Activated CD4-positive, alpha-beta T cell treated with anti-CD3 and anti-CD28 coated beads for 36 hours (primary cell): ENCODE measurements around the gene TAS2R16. TPM values are rescaled to one million over a fixed set of nuclear protein-coding genes. Genes with fewer than 3 reads are reported as not detected.
"Not testable (repeated sequence)": the region's sequence is repeated elsewhere in the genome, so short reads cannot be mapped to it uniquely, and the experiment has no call there.

Experiments used
- ATAC-seq: fragments of 200-7000 bp; cut with Tn5 transposase; one replicate; pipeline ENCODE4 v1.10.0; 2021; ENCODE audit warnings: mild to moderate bottlenecking, moderate library complexity
- CTCF ChIA-PET: fragments of 350-600 bp; sonication (Branson Sonifier 250); formaldehyde crosslinking; loops from one replicate; lab custom pipeline; 2021; ENCODE audit warnings: antibody characterized with exemption; lab: Charles Lee
- POLR2A ChIA-PET: fragments of 350-600 bp; sonication (Branson Sonifier 250); formaldehyde crosslinking; loops from one replicate; lab custom pipeline; 2021; ENCODE audit warnings: antibody characterized with exemption, inconsistent platforms; lab: Charles Lee
- DNase-seq: peaks from one replicate; pipeline ENCODE4 v3.0.0-alpha.2; 2020
- H3K27ac Mint-ChIP-seq: one replicate; pipeline ENCODE4 v1.8.0; 2021; ENCODE audit warnings: mixed read lengths
- H3K27me3 Mint-ChIP-seq: one replicate; pipeline ENCODE4 v1.8.0; 2021; ENCODE audit warnings: mixed read lengths
- H3K36me3 Mint-ChIP-seq: one replicate; pipeline ENCODE4 v1.8.0; 2021; ENCODE audit warnings: low read depth, mixed read lengths
- H3K4me1 Mint-ChIP-seq: one replicate; pipeline ENCODE4 v1.8.0; 2021; ENCODE audit warnings: mixed read lengths
- H3K4me3 Mint-ChIP-seq: one replicate; pipeline ENCODE4 v1.8.0; 2021; ENCODE audit warnings: mild to moderate bottlenecking, moderate library complexity, mixed read lengths
- H3K9me3 Mint-ChIP-seq: one replicate; pipeline ENCODE4 v1.8.0; 2021; ENCODE audit warnings: low read depth, mixed read lengths
- intact Hi-C, 2 experiments: fragments of 100-400 bp; cut with DNase I in 1 of 2; cut with micrococcal nuclease in 1 of 2; formaldehyde crosslinking; loops; one replicate each; pipeline versions ENCODE4 v1.14.2 to v1.15.1; 2022 to 2024; cut with DNase I, micrococcal nuclease
- total RNA-seq, 2 experiments: library from RNA; stranded (reverse); gene quantifications; one replicate each; pipeline ENCODE4 v1.2.3, GENCODE V29; 2021

The TAS2R16 gene
- total RNA-seq, 2 experiments from 2014 or later = not detected

- POLR2A ChIA-PET = no interaction called here
- intact Hi-C loops = no loop called here
- no peak overlapping the region for H3K4me3 Mint-ChIP-seq
- H3K27me3 Mint-ChIP-seq = no peaks in the 10 kb centered on the region
- H3K9me3 Mint-ChIP-seq = no peaks in the 10 kb centered on the region
- H3K27ac Mint-ChIP-seq = no peak overlapping the region
- H3K36me3 Mint-ChIP-seq = no peaks in the 10 kb centered on the region
- CTCF ChIA-PET = interaction anchor here (0.6 kb wide), 1 partner anchor 77 kb away, joined by 3 read pairs; no protein-coding TSS in a partner anchor
- H3K4me1 Mint-ChIP-seq = no peaks in the 10 kb centered on the region
- ATAC-seq (no peak), DNase-seq (no peak)
Observed at GRCh38 chr7:122970740-122971725, 24.5 kb downstream of the TAS2R16 start.

- CTCF ChIA-PET = no interaction called here
- Mint-ChIP-seq H3K4me1 (no peaks in the 10 kb centered on the region), H3K36me3 (no peaks in the 10 kb centered on the region), H3K27ac (no peak overlapping the region), H3K9me3 (no peaks in the 10 kb centered on the region), H3K27me3 (no peaks in the 10 kb centered on the region), H3K4me3 (no peak overlapping the region)
- POLR2A ChIA-PET = no interaction called here
- intact Hi-C loops = no loop called here
- DNase-seq (no peak), ATAC-seq (no peak)
Observed at GRCh38 chr7:122968389-122968788, 27.1 kb downstream of the TAS2R16 start.

- DNase-seq = no peak
- Mint-ChIP-seq H3K36me3 (no peaks in the 10 kb centered on the region), H3K4me1 (no peaks in the 10 kb centered on the region), H3K9me3 (no peaks in the 10 kb centered on the region), H3K27ac (no peak overlapping the region), H3K4me3 (no peak overlapping the region), H3K27me3 (no peaks in the 10 kb centered on the region)
- POLR2A ChIA-PET = no interaction called here
- ATAC-seq = no peak
- CTCF ChIA-PET = no interaction called here
- intact Hi-C loops = no loop called here
Observed at GRCh38 chr7:122965306-122965705, 30.2 kb downstream of the TAS2R16 start.

GRCh38 chr7:122953678-122954077, 41.8 kb downstream of the TAS2R16 start:
- ATAC-seq, H3K9me3 Mint-ChIP-seq, H3K27ac Mint-ChIP-seq, DNase-seq, H3K4me3 Mint-ChIP-seq, H3K36me3 Mint-ChIP-seq, H3K27me3 Mint-ChIP-seq, H3K4me1 Mint-ChIP-seq, intact Hi-C loops, POLR2A ChIA-PET: not testable (repeated sequence)
- CTCF ChIA-PET = interaction anchor here (0.7 kb wide), 1 partner anchor 1579 kb away, joined by 3 read pairs; no protein-coding TSS in a partner anchor

- ChIA-PET CTCF (no interaction called here), POLR2A (no interaction called here)
- H3K9me3 Mint-ChIP-seq = no peaks in the 10 kb centered on the region
Observed at GRCh38 chr7:122951006-122951405, 44.5 kb downstream of the TAS2R16 start.

GRCh38 chr7:122949186-122949585, 46.3 kb downstream of the TAS2R16 start:
- DNase-seq (no peak), ATAC-seq (no peak)
- Mint-ChIP-seq H3K27me3 (no peaks in the 10 kb centered on the region), H3K9me3 (no peaks in the 10 kb centered on the region), H3K36me3 (no peaks in the 10 kb centered on the region), H3K4me1 (no peaks in the 10 kb centered on the region), H3K4me3 (no peak overlapping the region), H3K27ac (no peak overlapping the region)
- CTCF ChIA-PET = no interaction called here
- intact Hi-C loops = no loop called here
- POLR2A ChIA-PET = no interaction called here

More at GRCh38 chr7:122951006-122951405, 44.5 kb downstream of the TAS2R16 start:
- H3K4me1 Mint-ChIP-seq = no peaks in the 10 kb centered on the region
- H3K4me3 Mint-ChIP-seq = no peak overlapping the region
- intact Hi-C loops = no loop called here
- ATAC-seq (no peak), DNase-seq (no peak)
- H3K36me3 Mint-ChIP-seq = no peaks in the 10 kb centered on the region
- no peaks in the 10 kb centered on the region for H3K27me3 Mint-ChIP-seq
- H3K27ac Mint-ChIP-seq = no peak overlapping the region

Other genes starting within 250 kb of the TAS2R16 start
- not detected for gene CADPS2, start 109.2 kb downstream of the TAS2R16 start, total RNA-seq
- not detected for gene SLC13A1, start 204.3 kb upstream of the TAS2R16 start, total RNA-seq